ENCODE data around the gene ADAM17.

ADAM17 gene

GRCh38 chr2:9493478-9493877, 62.2 kb downstream of the ADAM17 start:
- H3K4me1 ChIP-seq (ENCODE audit: low read length): peaks cover 26% of the 10 kb centered on the region
- no peak for TF ChIP-seq CTCF (IDR thresholded peaks at IDR 0.05; ENCODE audit: low read depth, low read length)
- TF ChIP-seq EZH2phosphoT487 (IDR thresholded peaks at IDR 0.05; ENCODE audit: low read depth): no peak
- H3K79me2 ChIP-seq (ENCODE audit: low read length): no peaks in the 10 kb centered on the region
- H2AFZ ChIP-seq (ENCODE audit: low read depth, low read length): no peak overlapping the region
- H4K20me1 ChIP-seq (ENCODE audit: insufficient read depth, low read length): peaks cover 29% of the 10 kb centered on the region
- peak overlapping the region; percentile 43 for H3K4me2 ChIP-seq (ENCODE audit: low read length)
- peaks cover 50% of the 10 kb centered on the region for H3K36me3 ChIP-seq (replicated peaks; ENCODE audit: low read depth, low read length)
- peak overlapping the region; percentile 47 for H3K27ac ChIP-seq (ENCODE audit: low read length)
- H3K4me3 ChIP-seq (ENCODE audit: low read length): 0 out of 2 replicates have a peak overlapping the region, but pooled peaks have one; percentile 25
- no peak overlapping the region for H3K9ac ChIP-seq (ENCODE audit: low read length)
- H3K9me3 ChIP-seq (ENCODE audit: insufficient read depth, low read length): no peaks in the 10 kb centered on the region
- H3K27me3 ChIP-seq (ENCODE audit: low read depth, low read length): no peaks in the 10 kb centered on the region

GRCh38 chr2:9492927-9493326, 62.7 kb downstream of the ADAM17 start:
- Histone ChIP-seq H3K4me3 (ENCODE audit: low read length) (no peak overlapping the region), H2AFZ (ENCODE audit: low read depth, low read length) (no peak overlapping the region), H3K36me3 (replicated peaks; ENCODE audit: low read depth, low read length) (peaks cover 54% of the 10 kb centered on the region), H3K79me2 (ENCODE audit: low read length) (no peaks in the 10 kb centered on the region), H3K9ac (ENCODE audit: low read length) (no peak overlapping the region), H4K20me1 (ENCODE audit: insufficient read depth, low read length) (peaks cover 29% of the 10 kb centered on the region), H3K27me3 (ENCODE audit: low read depth, low read length) (no peaks in the 10 kb centered on the region), H3K4me1 (ENCODE audit: low read length) (peaks cover 27% of the 10 kb centered on the region), H3K27ac (ENCODE audit: low read length) (peak overlapping the region; percentile 47; the same call in 1 of the 2 replicates), H3K4me2 (ENCODE audit: low read length) (peak overlapping the region; percentile 43), H3K9me3 (ENCODE audit: insufficient read depth, low read length) (no peaks in the 10 kb centered on the region)
- TF ChIP-seq EZH2phosphoT487 (IDR thresholded peaks at IDR 0.05; ENCODE audit: low read depth): no peak

GRCh38 chr2:9490789-9491188, 64.8 kb downstream of the ADAM17 start:
- Histone ChIP-seq H3K4me1 (ENCODE audit: low read length) (peaks cover 27% of the 10 kb centered on the region), H2AFZ (ENCODE audit: low read depth, low read length) (no peak overlapping the region), H3K36me3 (replicated peaks; ENCODE audit: low read depth, low read length) (peaks cover 62% of the 10 kb centered on the region)

GRCh38 chr2:9488583-9489547, 66.8 kb downstream of the ADAM17 start:
- no peak overlapping the region for H3K9ac ChIP-seq (ENCODE audit: low read length)
- peaks cover 17% of the 10 kb centered on the region for H4K20me1 ChIP-seq (ENCODE audit: insufficient read depth, low read length)
- no peaks in the 10 kb centered on the region for H3K9me3 ChIP-seq (ENCODE audit: insufficient read depth, low read length)
- TF ChIP-seq EZH2phosphoT487 (IDR thresholded peaks at IDR 0.05; ENCODE audit: low read depth) (no peak), CTCF (IDR thresholded peaks at IDR 0.05; ENCODE audit: low read depth, low read length) (no peak)
- peaks cover 19% of the 10 kb centered on the region for H3K4me1 ChIP-seq (ENCODE audit: low read length)
- H3K27me3 ChIP-seq (ENCODE audit: low read depth, low read length): no peaks in the 10 kb centered on the region
- peaks cover 72% of the 10 kb centered on the region for H3K36me3 ChIP-seq (replicated peaks; ENCODE audit: low read depth, low read length)
- no peak overlapping the region for H3K4me3 ChIP-seq (ENCODE audit: low read length)
- H3K27ac ChIP-seq (ENCODE audit: low read length): no peak overlapping the region
- no peak overlapping the region for H2AFZ ChIP-seq (ENCODE audit: low read depth, low read length)
- H3K79me2 ChIP-seq (ENCODE audit: low read length): no peaks in the 10 kb centered on the region
- no peak overlapping the region for H3K4me2 ChIP-seq (ENCODE audit: low read length)

More at GRCh38 chr2:9490789-9491188, 64.8 kb downstream of the ADAM17 start:
- H3K27ac ChIP-seq (ENCODE audit: low read length): no peak overlapping the region
- no peak overlapping the region for H3K4me2 ChIP-seq (ENCODE audit: low read length)
- no peak overlapping the region for H3K4me3 ChIP-seq (ENCODE audit: low read length)
- H4K20me1 ChIP-seq (ENCODE audit: insufficient read depth, low read length): peaks cover 29% of the 10 kb centered on the region
- H3K79me2 ChIP-seq (ENCODE audit: low read length): no peaks in the 10 kb centered on the region
- TF ChIP-seq EZH2phosphoT487 (IDR thresholded peaks at IDR 0.05; ENCODE audit: low read depth) (no peak), CTCF (IDR thresholded peaks at IDR 0.05; ENCODE audit: low read depth, low read length) (no peak)
- H3K9ac ChIP-seq (ENCODE audit: low read length): no peak overlapping the region
- no peaks in the 10 kb centered on the region for H3K27me3 ChIP-seq (ENCODE audit: low read depth, low read length)
- no peaks in the 10 kb centered on the region for H3K9me3 ChIP-seq (ENCODE audit: insufficient read depth, low read length)

Measured in OCI-LY3 (cell line).